Fibroblast of skin of right biceps (primary cell): ENCODE measurements around the gene MTF1.

Experiments
- DNase-seq: peaks from one replicate; pipeline ENCODE4 v3.0.0-alpha.2; 2013

Gene MTF1

DNA sequence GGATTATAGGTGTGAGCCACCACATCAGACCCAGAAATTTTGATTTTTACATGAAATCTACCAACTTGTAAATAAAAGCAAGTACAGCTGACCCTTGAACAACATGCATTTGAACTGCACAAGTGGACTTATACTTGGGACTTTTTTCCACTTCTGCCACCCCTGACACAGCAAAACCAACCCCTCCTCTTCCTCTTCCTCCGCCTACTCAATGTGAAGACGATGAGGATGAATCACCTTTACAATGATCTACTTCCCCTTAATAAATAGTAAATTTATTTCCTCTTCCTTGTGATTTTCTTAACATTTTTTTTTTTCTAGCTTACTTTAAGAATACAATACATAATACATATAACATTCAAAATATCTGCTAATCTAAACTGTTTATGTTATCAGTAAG is 33.9 kb downstream of the MTF1 start:
- DNase-seq: no peak

DNA sequence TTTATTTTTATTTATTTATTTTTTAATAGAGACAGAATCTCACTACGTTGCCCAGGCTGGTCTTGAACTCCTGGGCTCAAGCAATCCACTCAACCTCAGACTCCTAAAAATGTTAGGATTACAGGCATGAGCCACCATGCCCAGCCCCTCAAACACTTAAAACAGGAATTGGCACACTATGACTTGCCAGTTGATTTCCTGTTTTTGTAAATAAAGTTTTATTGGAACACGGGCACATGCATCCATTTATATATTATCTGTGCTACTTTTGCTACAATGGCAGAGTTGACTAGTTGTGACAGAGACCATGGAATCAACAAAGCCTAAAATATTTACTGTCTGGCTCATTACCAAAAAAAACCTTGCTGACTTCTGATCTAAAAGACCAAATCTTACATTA is 35.4 kb downstream of the MTF1 start:
- no peak for DNase-seq

DNA sequence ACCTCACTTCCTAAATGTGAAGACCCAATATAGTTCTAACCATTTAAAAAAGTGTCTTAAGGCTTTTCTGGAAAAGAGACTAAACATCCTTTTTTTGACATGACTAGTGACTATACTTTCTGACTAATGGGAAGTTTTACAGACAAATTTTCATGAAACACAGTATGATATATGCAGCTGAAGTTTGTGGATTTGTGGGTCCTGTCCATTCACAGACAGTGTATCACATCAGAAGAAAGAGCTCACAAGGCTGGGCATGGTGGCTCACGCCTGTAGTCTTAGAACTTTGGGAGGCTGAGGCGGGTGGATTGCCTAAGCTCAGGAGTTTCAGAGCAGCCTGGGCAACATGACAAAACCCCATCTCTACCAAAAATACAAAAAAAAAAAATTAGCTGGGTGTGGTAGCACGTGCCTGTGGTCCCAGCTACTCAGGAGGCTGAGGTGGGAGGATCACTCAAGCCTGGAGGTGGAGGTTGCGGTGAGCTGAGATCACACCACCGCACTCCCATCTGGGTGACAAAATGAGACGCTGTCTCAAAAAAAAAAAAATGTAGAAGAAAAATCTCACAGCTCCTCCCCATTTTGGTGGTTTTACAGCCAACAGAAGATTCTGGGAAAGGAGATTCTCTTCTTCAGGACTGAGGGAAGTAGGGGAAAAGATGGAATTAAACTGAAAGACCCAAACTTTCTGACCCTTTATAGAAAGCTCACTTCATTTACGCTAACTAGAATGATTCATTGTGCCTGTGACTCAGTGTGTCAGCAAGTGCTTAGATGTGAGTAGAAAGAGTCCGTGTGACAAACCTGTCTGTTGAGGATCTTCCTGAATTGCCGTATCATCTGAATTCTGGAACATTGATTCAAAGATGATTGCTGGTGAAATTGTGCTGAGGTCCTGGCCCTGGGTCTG is 36.2 kb downstream of the MTF1 start:
- no peak for DNase-seq

DNA sequence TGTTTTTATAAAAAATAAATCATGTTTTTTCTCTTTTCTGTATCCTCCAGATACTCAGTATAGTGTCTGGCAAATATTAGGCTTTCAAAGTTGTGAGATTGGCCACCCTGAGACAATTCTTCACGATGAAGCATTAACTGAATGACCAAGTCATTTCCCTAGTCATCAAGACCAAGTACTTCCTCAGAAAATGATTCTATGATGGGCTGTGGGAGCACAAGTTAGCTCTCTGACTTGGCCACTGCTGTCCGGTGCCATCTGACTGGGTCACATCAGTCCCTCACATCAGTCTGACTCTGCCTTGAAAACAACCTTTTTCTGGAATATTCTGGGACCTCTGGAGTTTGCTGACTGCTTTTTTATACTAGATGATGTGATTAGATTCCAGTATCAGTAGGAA is 37.9 kb downstream of the MTF1 start:
- no peak for DNase-seq

DNA sequence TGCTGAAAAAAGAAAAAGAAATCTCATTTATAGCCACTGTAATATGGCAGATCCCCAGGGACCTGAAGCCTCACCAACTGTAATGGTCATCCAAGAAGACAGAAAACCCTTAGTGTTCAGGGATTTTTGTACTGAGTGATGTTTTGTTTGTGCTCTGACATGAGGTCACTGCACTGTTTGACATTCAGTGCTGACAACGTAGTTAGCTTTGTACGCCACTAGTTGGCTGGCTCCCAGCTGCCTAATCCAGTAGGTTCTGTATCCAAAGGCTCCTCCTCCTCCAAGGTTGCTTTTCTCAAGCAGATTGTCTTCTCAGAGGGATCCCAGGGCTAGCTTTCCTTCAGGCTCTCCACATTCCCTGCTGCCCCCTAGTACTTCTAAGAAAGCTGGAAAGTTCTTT is 41.9 kb downstream of the MTF1 start:
- no peak for DNase-seq

DNA sequence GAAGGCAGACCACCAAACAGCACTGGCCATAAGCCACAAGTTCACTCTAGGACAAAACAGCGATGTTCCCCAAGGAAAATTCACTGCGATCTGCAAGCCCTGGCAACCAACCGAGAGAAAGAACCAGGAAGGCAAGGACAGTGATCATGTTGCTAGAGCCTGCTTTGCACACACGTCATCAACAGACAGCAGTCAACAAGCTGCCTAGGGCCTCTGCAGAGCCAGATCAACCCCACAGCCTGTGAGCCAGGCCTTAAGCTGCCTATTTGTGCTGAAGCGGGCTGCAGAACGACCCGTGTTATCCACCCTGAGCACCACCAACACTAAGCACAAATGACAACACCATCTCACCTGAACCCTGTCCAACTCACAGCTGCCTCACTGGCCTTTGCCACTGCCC is 45.1 kb downstream of the MTF1 start:
- no peak for DNase-seq

DNA sequence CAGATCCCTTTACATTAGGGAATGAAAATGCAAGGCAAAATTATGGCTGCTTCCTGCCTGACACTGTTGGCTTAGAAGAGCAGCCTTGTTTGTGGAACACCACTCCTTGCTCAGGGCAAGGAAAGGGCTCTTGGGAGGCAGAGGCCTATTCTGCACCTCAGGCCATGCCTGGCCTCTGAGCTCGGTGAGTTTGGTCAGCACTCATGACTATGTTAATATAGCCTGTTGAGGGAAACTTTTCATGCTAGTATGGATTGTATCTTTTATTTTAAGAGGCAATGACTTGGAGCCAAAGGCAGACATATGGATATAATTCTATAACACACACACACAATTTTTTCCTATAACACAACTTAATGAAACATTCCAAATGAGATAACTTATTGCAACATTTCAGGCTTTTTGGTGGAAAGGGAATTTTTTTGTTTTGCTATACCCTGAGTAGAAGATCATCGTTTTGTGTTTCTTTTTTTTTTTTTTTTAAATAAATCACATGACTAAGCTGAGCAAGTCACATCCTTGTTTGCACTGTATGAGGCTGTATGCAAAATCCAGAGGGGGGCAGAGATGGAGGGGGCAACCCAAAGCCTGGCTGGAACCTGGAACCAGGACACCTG is 45.8 kb downstream of the MTF1 start:
- no peak for DNase-seq

DNA sequence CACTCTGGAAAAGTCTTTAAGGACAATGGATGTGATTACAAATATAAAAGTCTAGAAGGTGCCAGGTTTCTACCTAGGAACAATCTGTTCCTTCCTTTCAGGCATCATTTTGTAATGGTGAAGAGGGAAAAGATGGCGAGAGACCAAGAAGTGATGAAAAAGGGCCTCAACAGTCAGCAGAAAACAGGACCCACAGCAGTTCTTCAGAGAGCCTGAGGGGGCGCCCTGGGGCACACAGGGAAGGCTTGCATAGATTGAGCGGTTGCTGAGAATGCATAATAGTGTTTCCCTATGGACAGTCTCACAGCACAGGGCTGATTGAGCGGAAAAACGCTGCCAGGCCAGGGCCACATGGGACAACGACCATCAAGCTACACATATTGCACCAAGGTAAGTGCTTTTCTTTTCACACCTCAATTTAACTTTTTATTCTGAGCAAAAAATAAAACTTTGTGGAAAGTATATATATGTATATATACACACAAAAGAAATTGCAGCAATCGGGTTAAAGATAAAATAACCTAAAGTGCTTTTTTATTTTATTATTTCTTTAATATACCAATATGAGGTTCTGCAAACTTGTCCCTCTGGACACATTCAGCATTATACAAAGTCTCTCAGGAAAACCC is 48.3 kb downstream of the MTF1 start:
- DNase-seq: peak; percentile 80

DNA sequence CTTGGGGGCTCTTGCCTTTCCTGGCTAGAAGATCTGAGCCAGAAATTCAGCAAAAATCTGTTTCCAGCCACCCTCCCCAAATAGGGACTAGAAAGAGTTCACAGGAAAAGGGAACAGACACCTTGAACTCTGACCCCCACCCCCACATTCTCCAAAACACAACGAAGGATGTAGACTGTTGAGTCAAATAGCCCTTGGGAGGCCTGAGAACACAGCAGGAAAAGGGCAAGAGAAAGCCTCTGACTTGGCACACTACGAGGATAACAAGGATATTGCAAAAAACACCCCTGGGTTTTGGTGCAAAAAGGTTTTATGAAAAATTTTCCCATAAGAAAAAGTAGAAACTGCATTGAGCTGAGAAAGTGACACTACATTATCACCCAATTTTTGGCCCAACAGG is 49.5 kb downstream of the MTF1 start:
- no peak for DNase-seq

DNA sequence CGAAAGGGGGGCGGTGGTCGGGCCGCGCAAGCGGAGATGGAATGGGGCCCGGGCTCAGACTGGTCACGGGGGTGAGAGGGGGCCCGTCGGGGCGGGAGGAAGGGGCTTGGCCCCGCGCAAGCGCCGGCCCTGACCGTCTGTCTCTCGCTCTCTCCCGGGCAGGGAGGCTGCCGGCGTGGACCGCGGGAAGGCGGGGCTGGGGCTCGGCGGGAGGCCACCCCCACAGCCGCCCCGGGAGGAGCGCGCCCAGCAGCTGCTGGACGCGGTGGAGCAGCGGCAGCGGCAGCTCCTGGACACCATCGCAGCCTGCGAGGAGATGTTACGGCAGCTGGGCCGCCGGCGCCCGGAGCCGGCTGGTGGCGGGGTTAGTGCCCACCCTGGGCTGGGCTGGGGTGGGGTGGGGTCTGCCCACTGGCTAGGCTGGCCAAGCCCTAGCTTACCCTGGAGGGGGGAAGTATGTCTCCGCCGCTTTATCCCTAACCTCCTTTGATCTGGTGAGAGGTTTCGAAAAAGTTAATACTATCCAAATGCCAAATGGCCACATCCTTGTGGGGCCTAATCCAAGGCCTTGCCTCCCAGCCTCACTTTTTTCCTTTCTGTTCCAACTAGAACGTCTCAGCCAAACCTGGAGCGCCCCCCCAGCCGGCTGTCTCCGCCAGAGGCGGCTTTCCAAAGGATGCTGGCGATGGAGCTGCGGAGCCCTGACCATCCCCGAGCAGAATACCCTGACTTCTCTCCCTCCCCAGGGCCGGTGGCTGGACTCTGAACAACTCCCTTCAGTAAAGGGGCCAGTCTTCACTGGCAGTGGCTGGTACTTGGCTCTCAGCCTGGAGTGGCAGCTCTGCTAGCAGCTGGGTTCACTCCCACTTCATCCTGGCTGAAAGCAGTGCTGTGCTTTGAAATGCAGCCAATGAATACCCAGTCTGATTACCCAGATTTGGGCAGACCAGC is 50.7 kb downstream of the MTF1 start:
- DNase-seq: peak; percentile 75

DNA sequence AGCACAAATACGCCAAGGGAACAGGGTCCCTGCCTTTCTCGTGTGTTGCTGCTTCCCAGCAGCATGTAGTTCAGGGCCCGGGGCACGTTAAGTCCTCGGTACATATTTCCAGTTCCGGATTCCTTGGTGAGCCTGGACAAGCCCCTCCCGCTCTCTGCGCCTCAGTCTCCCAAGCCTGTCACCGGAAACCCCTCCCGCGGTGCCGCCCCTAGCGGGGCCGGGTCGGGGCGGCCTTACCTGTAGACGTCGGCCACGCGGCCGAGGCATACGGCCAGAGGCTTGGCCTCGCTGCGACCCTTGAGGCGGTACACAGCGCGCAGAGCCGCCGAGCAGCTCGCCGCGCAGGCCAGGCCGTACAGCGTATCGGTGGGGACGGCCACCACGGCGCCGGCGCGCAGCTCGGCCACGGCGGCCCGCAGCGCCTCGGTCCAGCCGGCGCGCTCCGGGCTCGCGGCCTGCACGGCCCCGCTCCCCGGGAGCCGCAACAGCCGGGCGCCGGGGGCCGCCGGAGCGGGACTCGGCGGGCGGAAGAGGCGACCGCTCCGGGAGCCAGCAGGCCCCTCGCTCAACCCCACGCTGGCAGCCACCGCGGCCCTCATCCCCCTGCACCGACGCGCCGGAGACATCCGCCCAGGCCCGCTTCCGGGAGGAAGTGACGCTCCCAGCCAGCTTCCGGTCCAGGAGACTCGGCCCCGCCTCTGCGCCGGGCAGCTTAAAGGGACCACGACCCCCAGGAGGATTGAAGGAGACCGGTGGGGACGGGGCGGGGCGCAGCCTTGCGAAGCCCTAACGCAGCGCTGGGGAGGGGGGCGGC is 51.6 kb downstream of the MTF1 start, which contains the start of the genes C1orf122 and YRDC:
C1orf122 (plus strand) TSS at position 236 of the 814 bp plus-strand sequence. CDS start 615 bp downstream, outside the sequence.
YRDC (minus strand) TSS at position 654 of the 814 bp plus-strand sequence; CDS start at position 626, 28 bp downstream.
- peak; percentile 94 for DNase-seq

DNA sequence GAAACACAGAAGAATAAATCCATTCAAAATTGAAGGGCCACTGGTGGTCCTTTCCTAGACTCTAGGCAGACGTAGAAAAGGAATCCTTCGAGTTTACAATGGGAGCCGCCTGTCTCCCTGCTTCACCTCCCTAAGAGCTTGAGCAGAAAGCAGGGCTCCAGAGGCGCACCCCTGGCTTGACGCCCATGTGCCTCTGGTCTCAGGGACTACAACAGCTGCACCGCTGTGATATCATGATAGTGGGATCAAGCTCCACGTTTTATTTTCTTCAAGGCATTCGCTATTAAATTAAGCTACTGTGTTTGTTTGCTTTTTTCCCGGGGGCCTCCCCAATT is 52.2 kb downstream of the MTF1 start:
- no peak for DNase-seq

DNA sequence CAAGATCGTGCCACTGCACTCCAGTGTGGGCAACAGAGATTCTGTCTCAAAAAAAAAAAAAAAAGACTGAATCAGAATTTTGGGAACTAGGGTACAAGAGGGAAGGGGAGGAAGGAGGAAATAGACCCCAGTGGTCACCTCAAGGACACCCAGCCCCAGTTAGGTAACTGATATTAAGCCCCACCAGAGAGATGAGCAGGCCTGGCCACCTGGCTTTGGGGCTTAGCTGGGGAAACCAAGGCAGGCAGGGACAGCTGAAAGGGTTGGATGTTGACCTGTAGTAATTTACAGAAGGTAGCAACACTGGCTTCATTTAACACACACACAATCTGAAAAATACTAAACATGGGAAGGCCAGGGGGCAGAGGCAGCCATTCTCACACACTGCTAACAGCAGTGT is 57.0 kb downstream of the MTF1 start:
- no peak for DNase-seq

DNA sequence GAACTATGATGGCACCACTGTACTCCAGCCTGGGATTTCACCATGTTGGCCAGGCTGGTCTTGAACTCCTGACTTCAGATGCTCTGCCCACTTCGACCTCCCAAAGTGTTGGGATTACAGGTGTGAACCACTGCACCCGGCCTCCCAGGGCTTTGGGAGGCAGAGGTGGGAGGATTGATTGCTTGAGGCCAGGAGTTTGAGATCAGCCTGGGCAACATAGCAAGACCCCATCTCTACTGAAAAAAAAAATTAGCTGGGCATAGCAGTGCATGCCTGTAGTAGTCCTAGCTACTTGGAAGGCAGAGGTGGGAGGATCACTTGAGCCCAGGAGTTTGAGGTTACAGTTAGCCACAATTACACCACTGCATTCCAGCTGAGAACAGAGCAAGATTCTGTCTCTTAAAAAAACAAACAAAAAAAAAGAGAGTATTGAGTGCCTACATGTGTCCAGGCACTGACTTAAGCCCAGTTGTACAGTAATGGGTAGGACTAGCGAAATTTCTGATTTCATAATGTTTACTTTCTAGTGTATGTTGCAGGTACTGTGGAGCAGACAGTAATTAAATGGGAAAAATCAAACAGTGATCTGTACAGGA is 61.5 kb downstream of the MTF1 start:
- DNase-seq: no peak

DNA sequence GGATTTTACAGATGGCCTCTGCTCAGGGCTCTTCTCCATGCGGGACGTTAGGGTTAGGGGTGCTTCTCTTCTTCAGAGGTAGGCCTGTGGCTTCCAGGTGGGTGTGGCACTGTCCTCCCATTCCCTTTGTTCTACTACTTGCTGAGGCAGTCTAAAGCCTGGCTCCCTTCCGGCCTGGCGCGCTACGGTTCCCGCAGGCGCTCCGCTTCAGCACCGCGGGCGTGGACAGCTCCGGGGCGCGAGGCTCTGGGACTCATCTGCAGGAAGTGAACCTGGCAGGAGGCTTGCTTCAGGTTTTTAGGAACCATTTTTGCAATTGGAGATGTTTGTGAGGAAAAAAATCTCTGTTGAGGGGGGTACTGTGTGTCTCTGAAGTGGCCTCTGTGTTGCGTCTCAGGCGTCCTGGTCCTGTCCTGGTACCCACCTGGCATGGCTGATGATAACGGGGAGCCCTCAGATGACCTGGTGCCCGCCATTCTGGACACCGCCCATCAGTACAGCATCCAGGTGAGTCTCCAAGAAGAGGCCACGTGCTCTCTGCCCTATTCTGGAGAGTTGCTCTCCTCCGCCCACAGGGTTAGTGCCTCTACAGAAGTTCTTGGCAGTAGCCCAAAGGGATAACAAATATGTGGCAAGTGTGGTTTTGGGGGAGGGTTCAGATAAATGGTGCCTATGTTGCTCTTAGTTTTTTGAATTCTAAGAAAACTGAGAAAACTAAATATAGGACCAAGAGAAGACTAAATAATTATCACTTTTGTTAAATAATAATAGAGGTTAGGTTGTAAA is 63.9 kb downstream of the MTF1 start:
- DNase-seq: peak; percentile 50

DNA sequence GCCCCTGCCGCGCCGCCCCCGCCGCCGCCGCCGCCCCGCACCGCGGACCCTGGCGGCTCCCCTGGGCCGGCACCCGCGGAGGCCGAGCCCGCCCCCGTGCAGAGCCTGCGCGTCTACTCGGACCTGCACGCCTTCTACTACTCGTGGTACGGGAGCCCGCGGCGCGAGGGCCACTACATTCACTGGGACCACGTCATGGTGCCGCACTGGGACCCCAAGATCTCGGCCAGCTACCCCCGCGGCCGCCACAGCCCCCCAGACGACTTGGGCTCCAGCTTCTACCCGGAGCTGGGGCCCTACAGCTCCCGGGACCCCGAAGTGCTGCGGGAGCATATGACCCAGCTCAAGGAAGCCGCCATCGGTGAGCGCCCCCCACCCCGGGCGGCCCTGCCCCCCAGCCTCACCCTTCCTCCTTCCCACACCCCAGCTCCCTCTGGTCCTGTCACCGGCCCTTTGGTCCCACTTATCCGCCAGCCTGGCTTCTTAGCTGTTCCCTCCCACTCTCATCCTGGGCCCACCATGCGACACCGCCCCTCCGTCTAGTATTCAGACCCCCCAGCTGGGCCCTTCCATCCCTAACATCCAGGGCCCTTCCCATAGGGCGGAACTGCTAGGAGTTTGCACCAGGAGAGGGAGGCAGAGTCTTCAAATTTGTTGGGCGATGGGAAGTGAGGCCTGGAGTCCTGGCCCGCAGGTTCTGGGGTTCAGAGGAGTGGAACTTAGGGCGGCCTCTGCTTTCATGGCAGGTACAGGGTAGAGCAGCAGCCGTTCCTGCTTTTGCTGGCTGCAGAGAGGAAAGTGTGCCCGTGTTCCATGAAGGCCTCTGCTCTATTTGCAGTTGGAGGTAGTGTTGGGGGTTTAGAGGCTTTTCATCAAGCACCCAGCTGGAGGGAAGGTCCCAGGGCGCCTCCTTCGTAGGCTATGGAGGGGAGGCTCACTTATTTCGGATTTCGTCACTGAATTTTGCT is 64.7 kb downstream of the MTF1 start:
- no peak for DNase-seq

DNA sequence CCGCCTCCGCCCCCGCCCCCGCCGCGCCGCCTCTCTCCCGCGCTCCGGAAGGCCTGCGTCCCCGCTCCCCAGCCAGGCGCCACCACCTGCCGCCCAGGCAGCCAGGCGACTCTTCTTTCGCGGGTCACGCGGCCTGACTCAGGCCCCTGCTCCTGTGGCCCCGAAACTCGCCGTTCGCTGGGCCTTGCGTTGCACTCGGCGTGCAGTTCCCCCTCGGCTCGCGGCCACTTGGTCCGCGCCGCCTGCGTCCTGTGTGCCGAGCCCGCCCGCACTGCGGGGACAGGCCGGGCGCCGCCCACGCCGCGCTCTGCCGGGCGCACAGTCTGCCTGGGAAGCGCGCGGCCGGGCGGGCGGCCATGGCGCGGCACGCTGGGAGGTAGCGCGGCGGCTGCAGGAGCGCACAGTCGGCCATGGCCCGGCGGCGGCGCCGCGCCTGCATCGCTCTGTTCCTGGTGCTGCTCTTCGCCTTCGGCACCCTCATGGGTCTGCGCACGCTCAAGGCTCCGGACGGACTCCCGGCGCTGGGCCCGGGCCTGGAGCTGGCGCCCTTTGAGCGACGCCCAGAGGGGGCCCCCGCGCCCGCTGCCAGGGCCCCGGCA is 65.5 kb downstream of the MTF1 start, which contains the start of gene MANEAL:
MANEAL (plus strand) TSS at position 75 of the 599 bp plus-strand sequence; CDS start at position 411, 336 bp downstream.
- peak; percentile 54 for DNase-seq

DNA sequence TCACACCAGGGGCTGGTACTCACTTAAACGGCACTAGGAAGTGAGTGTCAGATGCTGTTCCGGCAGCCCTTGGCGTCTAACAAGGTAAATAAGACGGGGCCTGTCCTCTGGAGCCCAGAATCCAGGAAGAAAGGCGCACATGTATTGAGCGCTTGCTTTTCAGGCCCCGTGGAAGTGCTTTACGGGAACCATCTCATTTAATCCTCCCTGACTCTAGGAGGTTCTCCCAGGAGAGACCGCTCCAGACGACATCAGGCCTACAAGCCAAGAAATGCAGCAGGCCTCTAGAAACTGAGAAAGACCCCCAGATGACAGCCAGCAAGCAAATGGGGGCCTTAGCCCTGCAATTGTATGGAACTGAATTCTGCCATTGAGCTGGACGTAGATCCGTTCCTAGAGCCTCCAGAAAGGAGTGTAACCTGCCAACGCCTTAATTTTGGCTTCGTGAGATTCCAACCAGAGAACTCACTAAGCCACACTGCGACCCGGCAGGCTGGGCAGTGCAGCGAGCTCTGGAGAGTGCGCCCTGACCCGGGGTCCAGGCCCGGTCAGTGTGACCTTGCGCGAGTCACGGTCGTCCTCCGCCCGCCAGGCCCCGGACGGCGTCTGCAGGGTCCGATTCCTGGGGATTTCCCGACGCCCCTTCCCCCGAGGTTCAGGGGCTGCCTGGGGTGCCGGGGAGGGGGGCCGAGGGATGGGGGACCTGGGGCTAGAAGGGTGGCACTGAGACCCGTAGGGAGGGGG is 66.3 kb downstream of the MTF1 start:
- no peak for DNase-seq
